DOHH2 (cell line): ENCODE measurements around the gene NUP210.

ENCODE experiments used
- EZH2phosphoT487 ChIP-seq: fragments of 200-600 bp; sonication (generic); IDR thresholded peaks from 2 replicates; pipeline ENCODE4 v1.6.1; 2017; ENCODE audit warnings: borderline replicate concordance, mild to moderate bottlenecking, antibody characterized with exemption, low read length, moderate library complexity, mixed read lengths
- TF ChIP-seq, protein P1 (sequence below): fragments of 200-600 bp; sonication (generic); IDR thresholded peaks from one replicate; pipeline ENCODE4 v1.5.1; 2014; ENCODE audit warnings: antibody characterized with exemption, mild to moderate bottlenecking, low read depth, low read length; ENCODE audit not compliant: poor library complexity, severe bottlenecking

DNA sequence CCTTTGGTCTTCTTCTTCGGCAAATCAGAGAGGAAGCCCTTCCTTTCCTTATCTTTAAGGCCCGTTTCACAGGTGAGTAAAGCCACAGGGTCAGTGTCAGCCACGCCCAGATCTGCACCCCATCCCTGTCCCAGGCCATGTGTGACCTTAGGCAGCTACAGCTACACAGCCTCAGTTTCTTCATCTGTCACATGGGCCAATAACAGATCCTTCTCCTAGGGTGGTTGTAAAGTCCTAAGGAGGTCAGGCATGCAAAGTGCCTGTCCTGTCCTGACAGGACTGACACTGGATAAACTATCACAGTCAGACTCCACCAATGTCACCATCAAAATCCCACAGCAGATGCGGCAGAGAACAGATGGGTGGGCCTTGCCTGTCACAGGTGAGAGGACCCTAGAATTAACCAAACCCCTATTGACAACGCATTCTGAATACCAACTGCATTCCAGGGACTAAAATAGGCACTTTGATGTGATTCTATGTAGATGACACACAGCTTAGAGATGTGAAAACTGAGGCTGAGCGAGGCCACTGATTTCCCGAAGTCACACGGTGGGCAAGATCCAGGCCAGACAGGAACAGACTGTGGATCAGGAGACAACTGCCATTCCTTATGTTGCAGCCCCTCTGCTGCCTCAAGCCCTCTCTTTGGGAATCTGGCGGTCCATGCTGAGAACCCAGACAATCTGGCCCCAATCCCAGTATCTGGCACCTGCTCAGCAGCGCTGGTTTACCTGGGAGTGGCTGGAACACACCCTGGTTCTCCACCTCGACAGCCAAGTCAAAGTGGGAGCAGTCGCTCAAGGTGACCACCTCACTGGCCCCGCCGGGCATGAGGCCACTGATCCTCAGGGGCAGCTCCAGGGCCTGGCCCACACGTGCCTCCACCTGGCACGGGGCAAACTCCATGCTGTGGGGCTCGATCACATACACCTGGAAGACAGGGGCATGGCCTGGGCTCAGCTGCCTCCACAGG is 48.7 kb downstream of the NUP210 start:
- TF ChIP-seq, protein P1, sequence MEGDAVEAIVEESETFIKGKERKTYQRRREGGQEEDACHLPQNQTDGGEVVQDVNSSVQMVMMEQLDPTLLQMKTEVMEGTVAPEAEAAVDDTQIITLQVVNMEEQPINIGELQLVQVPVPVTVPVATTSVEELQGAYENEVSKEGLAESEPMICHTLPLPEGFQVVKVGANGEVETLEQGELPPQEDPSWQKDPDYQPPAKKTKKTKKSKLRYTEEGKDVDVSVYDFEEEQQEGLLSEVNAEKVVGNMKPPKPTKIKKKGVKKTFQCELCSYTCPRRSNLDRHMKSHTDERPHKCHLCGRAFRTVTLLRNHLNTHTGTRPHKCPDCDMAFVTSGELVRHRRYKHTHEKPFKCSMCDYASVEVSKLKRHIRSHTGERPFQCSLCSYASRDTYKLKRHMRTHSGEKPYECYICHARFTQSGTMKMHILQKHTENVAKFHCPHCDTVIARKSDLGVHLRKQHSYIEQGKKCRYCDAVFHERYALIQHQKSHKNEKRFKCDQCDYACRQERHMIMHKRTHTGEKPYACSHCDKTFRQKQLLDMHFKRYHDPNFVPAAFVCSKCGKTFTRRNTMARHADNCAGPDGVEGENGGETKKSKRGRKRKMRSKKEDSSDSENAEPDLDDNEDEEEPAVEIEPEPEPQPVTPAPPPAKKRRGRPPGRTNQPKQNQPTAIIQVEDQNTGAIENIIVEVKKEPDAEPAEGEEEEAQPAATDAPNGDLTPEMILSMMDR: no peak
- TF ChIP-seq EZH2phosphoT487: no peak
